ENCODE results near the gene F5.

Gene F5

GRCh38 chr1:169521226-169521625 lies 65.1 kb downstream of the F5 start:
- Histone ChIP-seq H3K27me3 (ENCODE audit: insufficient read depth, low read length, poor library complexity) (no peaks in the 10 kb centered on the region), H3K23ac (ENCODE audit: low read length) (no peak overlapping the region), H3K79me2 (ENCODE audit: control insufficient read depth, insufficient read depth, low read length) (no peaks in the 10 kb centered on the region), H3K79me1 (ENCODE audit: low read length) (no peaks in the 10 kb centered on the region), H3K56ac (ENCODE audit: low read length) (no peak overlapping the region), H3K4me2 (ENCODE audit: low read length) (no peak overlapping the region), H3K9ac (ENCODE audit: low read length) (no peak overlapping the region), H2BK5ac (ENCODE audit: low read length) (no peak overlapping the region), H2BK120ac (ENCODE audit: low read depth, low read length) (no peak overlapping the region), H2BK15ac (replicated peaks; ENCODE audit: low read depth) (no peak overlapping the region), H3K4me1 (ENCODE audit: control insufficient read depth, low read depth, low read length) (no peaks in the 10 kb centered on the region), H3K4me3 (ENCODE audit: low read length) (no peak overlapping the region), H3K27ac (ENCODE audit: low read depth, low read length) (no peak overlapping the region), H3K36me3 (ENCODE audit: control insufficient read depth, insufficient read depth, low read length) (no peaks in the 10 kb centered on the region), H4K8ac (ENCODE audit: low read depth, low read length) (no peak overlapping the region), H3K4ac (ENCODE audit: low read depth, low read length) (no peak overlapping the region), H4K5ac (ENCODE audit: low read length) (no peak overlapping the region), H3K18ac (ENCODE audit: low read length) (no peak overlapping the region), H2AK5ac (ENCODE audit: low read length) (no peak overlapping the region)
- DNase-seq: no peak
- WGBS (ENCODE audit: extremely low coverage, insufficient coverage, low lambda C conversion rate): no CpG with 5 or more reads among the region's 1 CpG

- no CpG with 5 or more reads among the region's 2 CpGs for WGBS (ENCODE audit: extremely low coverage, insufficient coverage, low lambda C conversion rate)
- H2BK120ac ChIP-seq (ENCODE audit: low read depth, low read length): no peak overlapping the region
These were observed 68.6 kb downstream of the F5 start for GRCh38 chr1:169517558-169518186.

GRCh38 chr1:169515641-169516040 lies 70.6 kb downstream of the F5 start:
- no peaks in the 10 kb centered on the region for H3K79me2 ChIP-seq (ENCODE audit: control insufficient read depth, insufficient read depth, low read length)
- no peak overlapping the region for H3K4me2 ChIP-seq (ENCODE audit: low read length)
- H3K36me3 ChIP-seq (ENCODE audit: control insufficient read depth, insufficient read depth, low read length): no peaks in the 10 kb centered on the region
- no peak overlapping the region for H4K8ac ChIP-seq (ENCODE audit: low read depth, low read length)
- DNase-seq: no peak
- no peaks in the 10 kb centered on the region for H3K4me1 ChIP-seq (ENCODE audit: control insufficient read depth, low read depth, low read length)
- no peak overlapping the region for H2AK5ac ChIP-seq (ENCODE audit: low read length)
- H3K18ac ChIP-seq (ENCODE audit: low read length): no peak overlapping the region
- no peak overlapping the region for H3K56ac ChIP-seq (ENCODE audit: low read length)
- no peaks in the 10 kb centered on the region for H3K27me3 ChIP-seq (ENCODE audit: insufficient read depth, low read length, poor library complexity)
- H3K4me3 ChIP-seq (ENCODE audit: low read length): no peak overlapping the region
- no peaks in the 10 kb centered on the region for H3K79me1 ChIP-seq (ENCODE audit: low read length)
- H2BK5ac ChIP-seq (ENCODE audit: low read length): no peak overlapping the region
- no peak overlapping the region for H3K4ac ChIP-seq (ENCODE audit: low read depth, low read length)
- no peak overlapping the region for H3K23ac ChIP-seq (ENCODE audit: low read length)
- H3K9ac ChIP-seq (ENCODE audit: low read length): no peak overlapping the region
- H4K5ac ChIP-seq (ENCODE audit: low read length): no peak overlapping the region
- no peak overlapping the region for H2BK15ac ChIP-seq (replicated peaks; ENCODE audit: low read depth)
- no peak overlapping the region for H2BK120ac ChIP-seq (ENCODE audit: low read depth, low read length)
- H3K27ac ChIP-seq (ENCODE audit: low read depth, low read length): no peak overlapping the region

More at GRCh38 chr1:169517558-169518186, 68.6 kb downstream of the F5 start:
- Histone ChIP-seq H3K9ac (ENCODE audit: low read length) (no peak overlapping the region), H3K4me3 (ENCODE audit: low read length) (no peak overlapping the region), H3K18ac (ENCODE audit: low read length) (no peak overlapping the region), H3K4me2 (ENCODE audit: low read length) (no peak overlapping the region), H3K27me3 (ENCODE audit: insufficient read depth, low read length, poor library complexity) (no peaks in the 10 kb centered on the region), H4K8ac (ENCODE audit: low read depth, low read length) (no peak overlapping the region), H3K36me3 (ENCODE audit: control insufficient read depth, insufficient read depth, low read length) (no peaks in the 10 kb centered on the region), H3K4me1 (ENCODE audit: control insufficient read depth, low read depth, low read length) (no peaks in the 10 kb centered on the region), H3K4ac (ENCODE audit: low read depth, low read length) (no peak overlapping the region), H3K23ac (ENCODE audit: low read length) (no peak overlapping the region), H2AK5ac (ENCODE audit: low read length) (no peak overlapping the region), H2BK15ac (replicated peaks; ENCODE audit: low read depth) (no peak overlapping the region), H4K5ac (ENCODE audit: low read length) (no peak overlapping the region), H3K79me2 (ENCODE audit: control insufficient read depth, insufficient read depth, low read length) (no peaks in the 10 kb centered on the region), H3K27ac (ENCODE audit: low read depth, low read length) (no peak overlapping the region), H2BK5ac (ENCODE audit: low read length) (no peak overlapping the region), H3K79me1 (ENCODE audit: low read length) (no peaks in the 10 kb centered on the region), H3K56ac (ENCODE audit: low read length) (no peak overlapping the region)
- no peak for DNase-seq

GRCh38 chr1:169514566-169515270 lies 71.6 kb downstream of the F5 start:
- DNase-seq: no peak
- Histone ChIP-seq H3K79me1 (ENCODE audit: low read length) (no peaks in the 10 kb centered on the region), H3K18ac (ENCODE audit: low read length) (no peak overlapping the region), H3K56ac (ENCODE audit: low read length) (no peak overlapping the region), H3K79me2 (ENCODE audit: control insufficient read depth, insufficient read depth, low read length) (no peaks in the 10 kb centered on the region), H3K4me2 (ENCODE audit: low read length) (no peak overlapping the region), H2BK15ac (replicated peaks; ENCODE audit: low read depth) (no peak overlapping the region), H3K4me3 (ENCODE audit: low read length) (no peak overlapping the region), H2AK5ac (ENCODE audit: low read length) (no peak overlapping the region), H3K4me1 (ENCODE audit: control insufficient read depth, low read depth, low read length) (no peaks in the 10 kb centered on the region), H3K27me3 (ENCODE audit: insufficient read depth, low read length, poor library complexity) (no peaks in the 10 kb centered on the region), H2BK120ac (ENCODE audit: low read depth, low read length) (no peak overlapping the region), H3K9ac (ENCODE audit: low read length) (no peak overlapping the region), H3K36me3 (ENCODE audit: control insufficient read depth, insufficient read depth, low read length) (no peaks in the 10 kb centered on the region), H4K8ac (ENCODE audit: low read depth, low read length) (no peak overlapping the region), H3K23ac (ENCODE audit: low read length) (no peak overlapping the region), H2BK5ac (ENCODE audit: low read length) (no peak overlapping the region), H4K5ac (ENCODE audit: low read length) (no peak overlapping the region), H3K4ac (ENCODE audit: low read depth, low read length) (no peak overlapping the region), H3K27ac (ENCODE audit: low read depth, low read length) (no peak overlapping the region)
- WGBS (ENCODE audit: extremely low coverage, insufficient coverage, low lambda C conversion rate): no CpG with 5 or more reads among the region's 2 CpGs

- no peak overlapping the region for H3K4me3 ChIP-seq (ENCODE audit: low read length)
- H3K9ac ChIP-seq (ENCODE audit: low read length): no peak overlapping the region
- no peak overlapping the region for H3K23ac ChIP-seq (ENCODE audit: low read length)
- H2BK15ac ChIP-seq (replicated peaks; ENCODE audit: low read depth): no peak overlapping the region
- no peak for DNase-seq
- no peaks in the 10 kb centered on the region for H3K36me3 ChIP-seq (ENCODE audit: control insufficient read depth, insufficient read depth, low read length)
- H3K27ac ChIP-seq (ENCODE audit: low read depth, low read length): no peak overlapping the region
- no peaks in the 10 kb centered on the region for H3K4me1 ChIP-seq (ENCODE audit: control insufficient read depth, low read depth, low read length)
- no peak overlapping the region for H2AK5ac ChIP-seq (ENCODE audit: low read length)
- no peak overlapping the region for H4K8ac ChIP-seq (ENCODE audit: low read depth, low read length)
- H3K4me2 ChIP-seq (ENCODE audit: low read length): no peak overlapping the region
- H3K27me3 ChIP-seq (ENCODE audit: insufficient read depth, low read length, poor library complexity): no peaks in the 10 kb centered on the region
- no peaks in the 10 kb centered on the region for H3K79me1 ChIP-seq (ENCODE audit: low read length)
- no peak overlapping the region for H3K56ac ChIP-seq (ENCODE audit: low read length)
- H2BK120ac ChIP-seq (ENCODE audit: low read depth, low read length): no peak overlapping the region
- H3K18ac ChIP-seq (ENCODE audit: low read length): no peak overlapping the region
- H3K4ac ChIP-seq (ENCODE audit: low read depth, low read length): no peak overlapping the region
- no peak overlapping the region for H4K5ac ChIP-seq (ENCODE audit: low read length)
- H3K79me2 ChIP-seq (ENCODE audit: control insufficient read depth, insufficient read depth, low read length): no peaks in the 10 kb centered on the region
- H2BK5ac ChIP-seq (ENCODE audit: low read length): no peak overlapping the region
These were observed 73.1 kb downstream of the F5 start for GRCh38 chr1:169513208-169513607.
